ENCODE measurements around the gene ZMYND12.
"Not testable (repeated sequence)": the region's sequence is repeated elsewhere in the genome, so short reads cannot be mapped to it uniquely, and the experiment has no call there.

Gene ZMYND12

GRCh38 chr1:42456010-42456753 is at the start of gene ZMYND12, which contains the start of gene PPCS:
Gene ZMYND12, minus strand, starts transcription at chr1:42456022. Its CDS starts 25 bp downstream, at chr1:42455997.
Gene PPCS, plus strand, starts transcription at chr1:42456543. Its CDS starts 23 bp downstream, at chr1:42456566.
- in situ Hi-C loops (cut with MboI; ENCODE audit: low pct_unique_long_range_greater_than_20kb, low sequenced_read_pairs, unreplicated experiment): no loop called here
- TF ChIP-seq CTCF (IDR thresholded peaks at IDR 0.05; ENCODE audit: extremely low read depth, insufficient read depth, missing control alignments): no peak
- DNase-seq (ENCODE audit: low spot score): peak; percentile 92

- in situ Hi-C loops (cut with MboI; ENCODE audit: low pct_unique_long_range_greater_than_20kb, low sequenced_read_pairs, unreplicated experiment): no loop called here
- no peak for TF ChIP-seq CTCF (IDR thresholded peaks at IDR 0.05; ENCODE audit: extremely low read depth, insufficient read depth, missing control alignments)
- no peak for DNase-seq (ENCODE audit: low spot score)
Measured at GRCh38 chr1:42504535-42505128, 48.8 kb upstream of the ZMYND12 start.

GRCh38 chr1:42502031-42502430 is 46.2 kb upstream of the ZMYND12 start:
- in situ Hi-C loops (cut with MboI; ENCODE audit: low pct_unique_long_range_greater_than_20kb, low sequenced_read_pairs, unreplicated experiment): not testable (repeated sequence)

GRCh38 chr1:42490237-42490636 is 34.4 kb upstream of the ZMYND12 start:
- DNase-seq (ENCODE audit: low spot score): no peak
- in situ Hi-C loops (cut with MboI; ENCODE audit: low pct_unique_long_range_greater_than_20kb, low sequenced_read_pairs, unreplicated experiment): no loop called here
- TF ChIP-seq CTCF (IDR thresholded peaks at IDR 0.05; ENCODE audit: extremely low read depth, insufficient read depth, missing control alignments): no peak

More at GRCh38 chr1:42502031-42502430, 46.2 kb upstream of the ZMYND12 start:
- DNase-seq (ENCODE audit: low spot score): not testable (repeated sequence)

GRCh38 chr1:42484382-42484781 is 28.6 kb upstream of the ZMYND12 start:
- in situ Hi-C loops (cut with MboI; ENCODE audit: low pct_unique_long_range_greater_than_20kb, low sequenced_read_pairs, unreplicated experiment): no loop called here
- TF ChIP-seq CTCF (IDR thresholded peaks at IDR 0.05; ENCODE audit: extremely low read depth, insufficient read depth, missing control alignments): no peak
- no peak for DNase-seq (ENCODE audit: low spot score)

- in situ Hi-C loops (cut with MboI; ENCODE audit: low pct_unique_long_range_greater_than_20kb, low sequenced_read_pairs, unreplicated experiment): no loop called here
- no peak for DNase-seq (ENCODE audit: low spot score)
- TF ChIP-seq CTCF (IDR thresholded peaks at IDR 0.05; ENCODE audit: extremely low read depth, insufficient read depth, missing control alignments): no peak
Measured at GRCh38 chr1:42482635-42483153, 26.9 kb upstream of the ZMYND12 start.

GRCh38 chr1:42480921-42481320 is 25.1 kb upstream of the ZMYND12 start:
- no peak for TF ChIP-seq CTCF (IDR thresholded peaks at IDR 0.05; ENCODE audit: extremely low read depth, insufficient read depth, missing control alignments)
- in situ Hi-C loops (cut with MboI; ENCODE audit: low pct_unique_long_range_greater_than_20kb, low sequenced_read_pairs, unreplicated experiment): no loop called here
- no peak for DNase-seq (ENCODE audit: low spot score)
